ENCODE measurements around the gene ZDHHC11.
"Not testable (repeated sequence)": the region's sequence is repeated elsewhere in the genome, so short reads cannot be mapped to it uniquely, and the experiment has no call there.

ZDHHC11 gene

DNA sequence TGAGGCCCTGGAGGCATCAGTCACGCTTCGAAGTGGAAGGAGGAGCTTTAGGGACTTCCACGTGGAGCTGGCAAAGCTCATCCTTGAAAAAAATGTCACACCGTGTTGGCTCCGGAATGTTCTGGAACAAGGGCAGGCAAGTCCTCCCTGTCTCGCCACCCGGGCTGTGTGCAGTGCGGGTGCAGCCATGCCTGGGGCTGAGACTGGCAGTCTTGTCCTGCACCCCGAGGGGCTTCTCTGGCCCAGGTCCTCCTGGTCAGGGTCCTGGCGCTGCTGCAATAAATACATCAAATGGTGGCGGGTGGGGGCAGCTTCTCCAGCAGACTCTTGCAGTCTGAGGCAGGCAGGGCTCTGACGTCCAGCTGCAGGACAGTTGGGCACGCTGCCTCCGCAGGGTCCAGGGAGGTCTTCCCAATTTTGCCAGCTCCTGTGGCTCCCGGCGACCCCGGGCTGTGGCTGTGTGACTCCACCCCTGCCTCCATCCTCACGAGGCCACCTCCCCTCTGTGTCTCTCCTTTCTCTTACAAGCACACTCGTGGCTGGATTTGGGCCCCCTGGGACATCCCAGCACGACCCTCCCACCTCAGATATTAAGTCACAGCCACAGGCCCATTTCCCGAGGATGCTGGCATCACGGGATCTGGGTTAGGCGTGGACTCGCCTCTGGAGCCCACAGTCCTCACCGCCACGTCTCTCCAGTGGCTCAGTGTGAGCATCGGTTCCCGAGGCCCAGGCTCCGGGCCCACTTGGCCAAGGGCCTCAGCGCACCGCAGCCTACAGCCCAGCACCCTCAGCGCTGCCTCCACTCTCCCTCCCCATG is 8.2 kb downstream of the ZDHHC11 start:
- not testable (repeated sequence) for DNase-seq

DNA sequence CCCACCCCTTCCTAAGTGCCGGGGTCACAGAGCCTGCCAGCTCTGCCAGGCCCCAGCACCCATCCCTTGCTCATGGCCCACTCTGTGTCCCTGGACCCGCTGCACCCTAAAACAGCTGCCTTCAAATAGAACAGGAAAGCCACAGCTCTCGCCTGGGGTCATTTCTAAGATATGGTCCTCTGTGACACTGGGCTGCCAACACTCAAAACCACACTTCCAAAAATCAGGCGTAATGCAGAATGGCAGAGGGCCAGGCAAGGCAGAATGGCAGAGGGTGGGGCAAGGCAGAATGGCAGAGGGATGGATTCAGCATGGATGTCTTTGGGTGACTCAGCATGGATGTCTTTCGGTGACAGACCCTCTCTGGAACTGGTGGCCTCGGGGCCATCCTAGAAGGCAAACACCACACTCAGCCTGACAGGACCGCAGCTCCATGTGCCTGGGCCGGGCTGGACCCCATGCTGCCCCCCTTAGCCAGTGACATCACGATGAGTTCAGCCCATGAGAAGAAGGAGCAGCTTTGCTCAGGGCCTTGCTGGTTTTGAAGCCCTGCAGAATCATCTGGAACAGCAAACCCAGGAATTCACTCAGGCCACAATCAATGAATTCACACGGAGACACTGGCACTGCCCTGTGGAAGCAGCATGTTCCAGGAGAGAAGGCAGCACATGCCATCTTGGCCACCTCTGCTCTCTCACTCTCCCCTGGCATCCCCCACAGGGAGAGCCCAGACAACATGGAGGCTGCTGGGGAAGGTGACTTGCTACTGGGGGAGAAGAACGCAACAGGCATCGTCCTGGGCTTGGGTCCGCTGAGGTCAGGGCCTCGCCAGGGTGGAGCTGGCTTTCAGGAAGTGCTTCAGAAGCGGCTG is 9.0 kb downstream of the ZDHHC11 start:
- DNase-seq: not testable (repeated sequence)

DNA sequence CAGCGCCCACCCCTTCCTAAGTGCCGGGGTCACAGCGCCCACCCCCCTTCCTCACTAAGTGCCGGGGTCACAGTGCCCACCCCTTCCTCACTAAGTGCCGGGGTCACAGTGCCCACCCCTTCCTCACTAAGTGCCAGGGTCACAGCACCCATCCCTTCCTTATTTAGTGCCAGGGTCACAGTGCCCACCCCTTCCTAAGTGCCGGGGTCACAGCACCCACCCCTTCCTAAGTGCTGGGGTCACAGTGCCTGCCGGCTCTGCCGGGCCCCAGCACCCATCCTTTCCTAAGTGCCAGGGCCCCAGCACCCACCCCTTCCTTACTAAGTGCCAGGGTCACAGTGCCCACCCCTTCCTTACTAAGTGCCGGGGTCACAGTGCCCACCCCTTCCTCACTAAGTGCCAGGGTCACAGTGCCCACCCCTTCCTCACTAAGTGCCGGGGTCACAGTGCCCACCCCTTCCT is 9.8 kb downstream of the ZDHHC11 start:
- DNase-seq: not testable (repeated sequence)

DNA sequence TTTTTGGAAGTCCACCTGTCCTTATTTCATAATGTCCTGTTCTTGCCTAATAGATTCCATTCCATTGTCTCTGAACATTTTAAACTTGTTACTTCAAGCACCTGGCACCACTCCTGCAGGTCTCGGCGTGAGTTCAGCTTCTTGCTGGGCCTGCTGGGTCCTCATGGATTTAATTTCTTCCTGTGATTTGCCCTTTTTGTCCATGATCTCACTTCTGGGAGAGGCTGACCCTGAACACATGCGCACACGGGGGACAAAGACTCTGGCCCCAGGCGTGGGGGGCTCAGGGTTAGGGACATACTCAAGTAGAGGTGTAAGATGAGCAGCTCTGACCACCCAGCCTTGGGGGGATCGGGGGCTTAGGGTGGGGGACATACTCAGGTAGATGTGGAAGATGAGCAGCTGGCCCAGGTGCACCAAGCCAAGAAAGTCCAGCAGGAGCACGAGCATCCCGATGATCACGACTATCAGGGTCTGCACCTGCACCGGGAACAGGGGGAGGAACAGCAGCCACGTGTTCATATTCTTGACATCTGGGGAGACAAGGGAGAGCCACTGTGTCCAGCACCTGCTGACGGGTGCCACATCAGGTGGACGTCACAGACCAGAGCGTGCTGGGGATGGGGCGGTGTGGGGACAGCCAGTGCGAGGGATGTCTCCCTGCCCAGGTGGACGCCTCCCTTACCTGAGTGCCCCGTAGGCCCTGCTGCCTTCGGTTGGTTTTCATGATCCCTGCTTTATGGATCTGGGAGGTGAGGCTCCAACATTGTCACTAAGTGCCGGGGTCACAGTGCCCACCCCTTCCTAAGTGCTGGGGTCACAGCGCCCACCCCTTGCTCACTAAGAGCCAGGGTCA is 10.4 kb downstream of the ZDHHC11 start:
- DNase-seq: not testable (repeated sequence)

DNA sequence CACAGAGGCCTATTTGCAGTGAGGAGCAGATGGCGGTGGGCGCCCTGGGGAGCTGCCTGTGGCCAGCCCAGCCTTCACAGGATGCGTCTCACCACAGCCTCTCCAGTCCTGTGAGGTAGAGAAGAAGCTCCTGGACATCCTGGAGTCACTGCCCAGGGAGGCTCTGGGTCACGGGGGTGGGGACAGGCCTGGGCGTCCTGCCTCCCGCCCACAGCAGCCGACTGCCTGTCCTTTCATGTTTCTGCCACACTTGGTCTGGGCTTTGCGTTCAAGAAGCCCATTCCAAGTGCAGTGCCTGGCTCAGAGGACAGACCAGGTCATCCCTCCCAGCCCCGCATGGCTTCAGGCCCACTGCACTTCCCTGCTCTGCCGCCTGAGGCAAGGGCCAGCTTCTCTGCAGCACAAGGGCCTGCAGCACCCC is 12.3 kb downstream of the ZDHHC11 start:
- not testable (repeated sequence) for DNase-seq

DNA sequence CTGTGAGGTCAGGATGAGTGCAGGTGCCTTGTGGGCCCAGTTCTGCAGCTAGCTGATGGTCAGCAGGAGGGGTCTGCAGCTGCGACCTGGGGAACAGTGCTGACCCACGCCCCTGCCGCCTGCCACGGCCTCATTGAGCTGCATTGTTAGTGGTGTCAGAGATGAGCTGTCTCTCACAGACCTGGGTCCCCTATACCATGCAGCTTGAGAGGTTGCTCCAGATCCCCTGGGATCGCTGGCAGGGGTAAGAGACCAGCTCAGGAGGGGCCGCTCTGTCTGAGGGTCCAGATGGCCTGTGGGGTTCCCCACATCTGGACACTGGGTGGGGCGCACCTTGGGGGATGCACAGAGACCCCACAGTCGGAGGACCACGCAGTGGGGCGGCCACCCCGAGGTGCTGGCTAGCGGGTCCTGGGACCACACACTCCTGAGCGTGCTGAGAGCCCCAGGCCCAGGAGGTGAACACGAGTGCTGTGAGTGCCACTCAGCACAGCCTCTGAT is 13.1 kb downstream of the ZDHHC11 start:
- DNase-seq: not testable (repeated sequence)

DNA sequence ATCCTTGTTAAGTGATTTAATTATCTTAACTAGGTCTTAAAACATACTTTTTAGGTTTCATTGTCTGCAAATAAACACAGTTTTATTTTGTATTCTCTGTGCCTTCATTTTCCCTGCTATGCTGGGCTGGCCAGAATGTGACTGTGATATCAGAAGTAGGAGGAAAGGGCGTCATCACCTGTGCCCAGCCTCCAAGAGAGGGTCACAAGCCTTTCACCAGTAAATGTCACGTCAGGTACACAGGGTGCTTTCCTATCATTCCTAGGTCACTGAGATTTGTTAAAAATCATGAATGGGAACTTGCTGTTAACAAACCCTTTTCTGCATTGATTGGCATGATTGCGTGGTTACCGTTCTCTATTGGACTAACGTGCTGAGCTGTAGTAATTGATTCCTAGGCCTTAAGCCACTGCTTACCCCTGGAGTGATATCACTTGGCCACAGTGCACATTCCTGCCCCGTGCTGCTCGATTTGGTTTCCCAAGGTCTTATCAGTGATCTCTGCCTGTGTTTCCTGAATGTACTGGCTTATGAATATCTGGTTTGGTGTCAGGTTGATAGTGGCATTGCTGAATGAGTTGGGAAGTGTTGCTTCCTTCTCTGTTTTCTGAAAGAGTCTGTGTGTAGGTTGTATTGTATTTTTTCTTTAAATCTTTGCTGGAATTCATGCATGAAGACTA is 14.7 kb downstream of the ZDHHC11 start:
- DNase-seq: not testable (repeated sequence)

DNA sequence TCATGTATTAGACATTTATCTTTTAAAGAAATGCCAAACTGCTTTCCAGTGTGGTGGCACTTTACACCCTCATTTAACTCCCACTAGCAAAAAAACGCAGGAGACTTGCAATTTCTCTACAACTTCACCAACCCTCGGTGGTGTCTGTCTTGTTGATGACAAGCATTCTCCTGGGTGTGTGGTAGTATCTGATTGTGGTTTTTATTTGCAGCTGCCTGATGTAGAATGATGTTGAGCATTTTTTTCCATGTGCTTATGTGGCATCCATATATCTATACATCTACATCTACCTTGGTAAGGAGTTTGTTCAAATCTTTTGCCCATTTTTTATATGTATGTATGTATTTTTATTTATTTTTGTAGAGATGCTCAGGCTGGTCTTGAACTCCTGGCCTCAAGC is 16.8 kb downstream of the ZDHHC11 start:
- DNase-seq: not testable (repeated sequence)

DNA sequence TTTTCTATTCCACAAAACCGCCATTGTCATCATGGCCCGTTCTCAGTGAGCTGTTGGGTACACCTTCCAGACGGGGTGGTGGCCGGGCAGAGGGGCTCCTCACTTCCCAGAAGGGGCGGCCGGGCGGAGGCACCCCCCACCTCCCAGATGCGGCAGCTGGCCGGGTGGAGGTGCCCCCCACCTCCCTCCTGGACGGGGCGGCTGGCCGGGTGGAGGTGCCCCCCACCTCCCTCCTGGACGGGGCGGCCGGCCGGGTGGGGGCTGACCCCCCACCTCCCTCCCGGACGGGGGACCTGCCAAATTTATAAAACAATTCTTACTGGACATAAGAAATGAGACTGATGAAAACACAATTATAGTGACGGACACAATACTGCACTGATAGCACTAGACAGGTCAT is 22.6 kb downstream of the ZDHHC11 start:
- not testable (repeated sequence) for DNase-seq

DNA sequence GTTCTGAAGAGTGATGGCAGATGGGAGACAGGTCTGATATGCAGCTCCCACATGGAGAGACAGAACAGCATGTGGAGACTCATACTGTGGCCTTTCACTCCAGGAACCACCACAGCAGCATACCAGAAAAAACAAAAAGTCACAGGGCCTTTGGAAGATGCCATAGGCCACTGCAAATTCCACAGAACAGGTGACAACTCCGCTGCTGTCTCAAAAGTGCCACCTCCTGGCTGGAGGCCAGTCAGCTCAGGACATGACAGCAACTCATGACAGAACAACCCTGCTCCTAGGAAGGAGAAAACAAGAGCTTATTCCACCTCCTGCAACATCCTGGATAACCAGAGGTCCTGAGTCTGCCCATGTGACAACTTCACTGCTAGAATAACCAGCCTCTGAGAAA is 25.2 kb downstream of the ZDHHC11 start:
- peak; percentile 23 for DNase-seq

DNA sequence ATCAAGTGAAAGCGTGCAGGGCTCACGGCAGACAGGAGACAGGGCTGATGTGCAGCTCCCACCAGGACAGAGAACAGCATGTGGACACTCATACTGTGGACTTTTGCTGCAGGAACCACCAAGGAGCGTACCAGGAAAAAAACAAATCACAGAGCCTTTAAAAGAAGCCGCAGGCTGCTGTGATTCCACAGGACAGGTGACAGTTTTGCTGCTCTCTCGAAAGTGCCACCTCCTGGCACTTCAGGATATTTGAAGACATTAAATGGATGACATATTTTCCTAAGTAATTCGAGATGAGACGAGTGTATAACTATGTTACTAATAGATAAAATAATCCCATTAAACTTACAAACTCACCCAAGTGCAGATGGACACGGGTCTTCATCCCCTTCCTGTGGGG is 29.3 kb downstream of the ZDHHC11 start:
- DNase-seq: no peak

DNA sequence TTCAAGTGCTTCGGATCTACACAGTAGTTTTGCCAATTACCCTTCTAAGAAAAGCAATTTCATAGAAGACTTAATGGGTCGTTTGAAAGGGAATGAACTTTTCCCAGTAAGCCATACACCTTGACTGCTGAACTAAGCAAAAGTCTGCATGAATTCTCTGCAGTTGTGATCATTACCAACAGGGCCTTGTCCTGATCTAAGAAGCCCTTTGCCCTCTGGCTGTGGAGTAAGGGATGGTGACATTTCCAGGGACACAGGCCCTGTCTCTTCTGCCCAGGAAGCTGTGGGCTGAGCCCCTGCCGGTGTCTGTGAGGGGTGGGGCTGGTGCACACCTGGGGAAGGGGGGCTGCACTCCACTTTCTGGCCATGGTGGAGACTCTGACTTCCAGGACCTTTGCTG is 30.5 kb downstream of the ZDHHC11 start:
- no peak for DNase-seq

DNA sequence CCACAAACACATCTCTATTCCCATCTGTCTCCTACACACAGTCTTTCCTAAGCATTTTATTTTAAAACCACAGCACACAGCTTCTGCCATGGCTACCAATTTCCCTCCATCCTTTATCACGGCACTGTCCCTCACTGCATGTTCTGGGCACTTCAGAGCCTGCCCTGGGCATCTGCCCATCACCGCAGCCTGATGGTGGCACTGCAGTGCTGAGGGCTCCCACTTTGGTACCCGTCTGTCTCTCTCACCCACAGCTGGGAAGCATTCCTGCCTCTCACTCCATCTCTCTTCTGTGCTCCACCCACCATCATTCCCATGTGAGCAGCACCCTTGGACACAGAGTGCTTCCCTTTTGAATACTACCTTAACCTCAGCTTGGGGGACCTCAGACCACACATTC is 31.7 kb downstream of the ZDHHC11 start:
- no peak for DNase-seq

DNA sequence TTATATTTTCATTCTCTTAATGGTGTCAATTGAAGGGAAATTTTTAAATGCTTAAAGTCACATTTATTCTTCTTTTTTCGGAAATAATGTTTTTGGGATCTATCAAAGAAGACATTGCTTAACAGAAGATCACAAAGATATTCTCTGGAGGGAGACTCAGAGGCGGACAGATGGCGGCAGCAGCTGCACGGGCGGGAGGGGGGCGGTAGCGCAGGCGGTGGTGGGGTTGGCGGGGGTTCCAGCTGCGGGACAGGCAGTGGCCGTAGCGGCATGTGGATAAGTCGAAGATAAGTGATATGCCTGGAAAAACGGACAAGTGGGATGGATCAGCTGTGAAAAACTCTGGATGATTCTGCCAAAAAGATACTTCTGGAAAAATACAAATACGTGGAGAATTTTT is 34.6 kb downstream of the ZDHHC11 start:
- DNase-seq: no peak

DNA sequence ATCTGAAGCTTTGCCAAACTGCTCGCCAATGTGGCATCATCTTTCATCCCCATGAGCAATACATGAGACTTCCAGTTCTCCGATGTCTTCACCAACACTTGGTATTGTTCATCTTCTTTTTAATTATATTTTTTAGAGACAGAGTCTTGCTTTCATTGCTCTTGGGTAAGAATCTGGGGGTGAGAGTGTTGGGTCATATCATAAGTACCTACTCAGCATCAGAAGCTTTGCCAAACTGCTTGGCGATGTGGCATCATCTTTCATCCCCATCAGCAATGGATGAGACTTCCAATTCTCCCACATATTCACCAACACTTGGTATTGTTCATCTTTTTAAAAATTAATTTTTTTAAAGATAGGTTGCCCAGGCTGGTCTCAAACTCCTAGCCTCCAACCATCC is 35.3 kb downstream of the ZDHHC11 start:
- DNase-seq: no peak

DNA sequence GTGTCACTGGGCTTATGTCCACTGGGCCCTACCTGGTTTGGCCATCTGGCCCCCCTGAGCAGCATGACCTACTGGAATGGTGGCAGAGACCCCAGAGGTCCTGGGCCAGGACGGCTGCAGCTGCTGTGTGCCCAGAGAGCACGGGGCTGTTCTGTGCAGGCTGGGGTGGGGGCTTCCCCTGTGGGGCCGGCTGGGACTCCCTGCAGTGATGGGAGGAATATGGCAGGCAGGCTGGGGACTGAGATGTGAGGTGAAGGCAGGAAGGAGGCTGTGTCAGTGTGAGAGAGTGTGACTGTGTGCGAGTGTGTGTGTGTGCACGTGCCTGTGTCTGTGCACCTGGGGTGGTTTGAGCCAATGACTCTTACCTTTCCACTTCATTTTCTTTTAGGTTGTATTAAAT is 37.2 kb downstream of the ZDHHC11 start:
- not testable (repeated sequence) for DNase-seq

DNA sequence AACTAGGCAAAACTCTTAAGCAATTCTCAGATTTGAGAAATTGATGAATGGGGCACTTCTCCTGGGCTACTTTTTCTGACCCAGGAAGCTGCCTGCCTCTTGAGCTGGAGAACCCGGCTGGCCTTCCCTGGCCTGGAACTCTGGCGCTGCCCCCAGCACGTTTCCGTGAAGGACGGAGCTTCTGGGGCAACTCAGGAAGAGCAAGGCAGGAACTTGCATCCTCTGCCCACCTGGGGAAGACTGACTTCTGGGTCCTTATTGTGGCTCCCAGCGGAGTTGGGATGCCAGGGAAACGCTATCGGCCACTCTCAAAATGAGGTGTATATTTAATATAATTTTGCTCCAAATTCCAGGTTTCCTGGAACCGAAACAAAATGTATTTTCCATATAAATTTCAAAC is 39.4 kb downstream of the ZDHHC11 start:
- DNase-seq: not testable (repeated sequence)

DNA sequence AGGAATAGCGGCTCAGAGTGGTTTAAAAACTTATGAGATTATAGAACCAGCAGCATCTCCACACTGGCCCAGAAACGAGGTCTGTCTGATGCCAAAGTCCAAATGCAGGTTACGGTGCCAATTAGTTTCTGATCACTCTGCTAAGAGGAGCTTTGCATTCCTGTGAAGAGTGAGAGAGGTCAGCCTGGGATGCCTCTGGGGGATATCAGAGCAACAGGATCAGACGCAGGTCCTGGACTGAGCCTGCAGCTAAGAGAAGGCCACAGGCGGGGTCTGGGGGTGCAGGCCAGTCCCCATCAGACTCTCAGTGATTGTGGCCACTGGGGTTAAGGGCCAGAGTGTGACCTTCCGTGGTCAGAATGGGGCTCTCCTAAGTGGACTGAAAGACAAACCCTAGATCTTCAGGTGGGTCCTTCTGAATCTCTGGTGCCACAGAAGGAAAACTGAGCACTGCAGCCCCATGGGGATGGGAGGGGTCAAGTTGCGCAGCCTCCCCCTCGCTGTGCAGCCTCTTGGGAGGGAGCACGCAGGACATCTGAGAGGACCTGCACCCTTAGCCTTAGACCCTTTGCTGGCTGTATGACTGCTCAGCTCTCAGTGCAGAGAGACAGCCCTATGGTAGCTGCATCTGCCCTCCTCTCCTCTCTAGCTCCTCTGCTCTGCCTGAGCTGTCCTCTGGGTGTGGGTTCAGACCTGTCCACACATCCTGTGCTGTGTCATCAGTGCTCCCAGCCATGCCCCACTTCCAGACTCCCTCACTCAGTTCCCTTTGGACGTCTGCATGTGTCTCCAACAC is 42.9 kb downstream of the ZDHHC11 start:
- not testable (repeated sequence) for DNase-seq

DNA sequence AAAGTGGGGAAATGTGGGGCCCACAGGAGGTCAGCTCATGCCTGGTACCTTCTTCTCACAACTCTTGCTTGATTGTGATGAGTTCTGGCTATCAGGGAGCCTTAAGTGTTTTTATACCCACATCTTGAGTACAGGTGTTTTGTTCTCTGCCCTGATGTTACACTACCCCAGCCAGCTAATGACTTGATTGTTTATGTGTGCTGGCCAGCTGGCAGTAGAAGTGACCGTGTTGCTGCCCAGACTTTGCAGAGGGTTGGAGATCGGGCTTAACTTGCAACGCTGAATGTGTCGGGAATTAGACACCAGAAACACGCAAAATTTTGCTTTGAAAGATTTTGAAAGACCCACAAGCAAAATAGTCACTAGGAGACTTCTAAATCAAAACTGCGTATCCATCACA is 49.3 kb downstream of the ZDHHC11 start:
- DNase-seq: no peak

DNA sequence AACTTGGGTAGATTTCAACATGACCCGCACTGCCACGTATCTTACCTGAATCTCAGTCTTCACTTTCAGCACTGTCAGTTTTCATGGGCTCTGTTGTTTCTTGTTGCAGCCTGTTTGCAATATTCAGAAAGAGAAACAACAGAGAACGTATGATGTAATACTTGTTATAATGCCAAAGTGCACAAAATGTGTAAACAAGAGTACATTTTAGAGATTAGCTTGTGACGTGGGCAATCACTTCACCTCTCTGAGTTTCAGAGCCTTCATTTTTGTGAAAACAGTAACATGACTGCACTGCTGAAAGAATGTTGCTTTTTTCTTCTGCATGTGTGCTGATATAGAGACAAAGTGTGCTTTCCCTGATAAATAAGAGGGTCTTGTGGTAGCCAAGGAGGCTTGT is 49.7 kb downstream of the ZDHHC11 start:
- not testable (repeated sequence) for DNase-seq

DNA sequence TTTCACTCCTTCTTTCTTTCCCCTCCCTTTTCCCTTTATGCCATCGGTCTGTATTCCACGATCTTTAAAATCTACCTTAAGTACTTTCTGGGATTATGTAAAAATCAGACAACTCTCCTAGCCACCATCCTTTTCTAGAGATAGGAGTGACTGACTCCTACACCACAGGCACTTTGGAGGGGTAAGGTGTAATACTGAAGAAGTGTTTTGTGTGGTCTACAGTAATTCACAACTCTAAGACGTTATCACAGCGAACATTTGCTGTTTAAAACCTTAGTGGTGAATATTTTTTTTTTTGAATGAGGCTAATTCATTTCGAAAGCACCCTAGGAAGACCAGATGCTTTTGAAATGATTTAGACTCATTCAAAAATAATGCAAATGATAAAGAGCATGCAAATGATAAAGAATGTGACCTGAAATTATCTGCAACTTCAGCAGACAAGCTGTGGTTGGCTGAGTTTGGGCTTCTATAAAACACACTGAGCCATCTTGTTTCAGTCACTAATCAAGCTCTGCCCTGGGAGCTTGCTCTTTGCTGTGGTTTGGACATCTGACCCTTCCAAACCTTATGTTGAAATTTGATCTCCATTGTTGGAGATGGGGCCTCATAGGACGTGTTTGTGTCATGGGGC is 52.2 kb downstream of the ZDHHC11 start:
- not testable (repeated sequence) for DNase-seq
